Adrenal gland (tissue), 12 donors: ENCODE data around the gene LRRC56. TPM values are rescaled to one million over a fixed set of nuclear protein-coding genes. Genes with fewer than 3 reads are reported as not detected.
"Not testable (repeated sequence)": the region's sequence is repeated elsewhere in the genome, so short reads cannot be mapped to it uniquely, and the experiment has no call there.

ENCODE experiments used
- DNase-seq, 7 donors: peaks; one replicate each; pipeline ENCODE4 v3.0.0-alpha.2; 2019 to 2020
- H3K27ac ChIP-seq, 5 donors: fragments of 200-600 bp; sonication (generic) in 4 of 5; 1 replicate in 3 of 5; 2 replicates in 2 of 5; pipeline versions ENCODE4 v1.5.1 to v1.8.0; 2016 to 2020; ENCODE audit warnings: mild to moderate bottlenecking in 1 of 5
- H3K27me3 ChIP-seq: fragments of 200-600 bp; 2 replicates; pipeline ENCODE4 v1.8.0; 2021
- H3K36me3 ChIP-seq, 2 donors: fragments of 200-600 bp; replicated peaks in 1 of 2; 1 replicate in 1 of 2; 2 replicates in 1 of 2; pipeline versions ENCODE4 v1.5.1 to v1.8.0; 2018 to 2022
- H3K4me1 ChIP-seq, 2 donors: fragments of 200-600 bp; replicated peaks in 1 of 2; 1 replicate in 1 of 2; 2 replicates in 1 of 2; pipeline versions ENCODE4 v1.5.1 to v1.8.0; 2018 to 2021
- H3K4me3 ChIP-seq, 4 donors: fragments of 200-600 bp; sonication (generic) in 3 of 4; one replicate each; pipeline ENCODE4 v1.5.1; 2016 to 2018
- H3K9me3 ChIP-seq, 3 donors: fragments of 200-600 bp; sonication (generic) in 1 of 3; replicated peaks in 1 of 3; 1 replicate in 2 of 3; 2 replicates in 1 of 3; pipeline versions ENCODE4 v1.5.1 to v1.8.0; 2016 to 2021
- POLR2A ChIP-seq, 2 donors: fragments of 450-650 bp; IDR thresholded peaks; one replicate each; pipeline ENCODE4 v1.6.1; 2017; ENCODE audit warnings: antibody characterized with exemption in 2 of 2, mild to moderate bottlenecking in 2 of 2, moderate library complexity in 1 of 2
- WGBS, 4 donors: extraction: QIAGEN DNeasy Blood & Tissue Kit in 2 of 4; methylation state at CpG; one replicate each; pipeline versions ENCODE4 v1.1.5 to v1.1.7; 2013 to 2017; 5-methylcytosine and 5-hydroxymethylcytosine counted together
- intact Hi-C, 2 donors: fragments of 100-400 bp; cut with DNase I; formaldehyde crosslinking; loops; one replicate each; pipeline versions ENCODE4 v1.14.1 to v1.15.0; 2022 to 2023
- polyA plus RNA-seq, 3 donors: library from polyadenylated mRNA; stranded (reverse); fragments of 200-250 nt in 2 of 3; fragments of 350-450 nt in 1 of 3; fragmentation: Illumina TruSeq in 1 of 3; extraction: RNeasy Lipid Tissue Mini Kit (QIAGEN cat#74804) in 1 of 3; gene quantifications; one replicate each; pipeline ENCODE4 v1.2.3, GENCODE V29; 2013 to 2014
- total RNA-seq, 9 donors: library from RNA; depleted of rRNA in 4 of 9; stranded (reverse); fragments of >200 nt in 4 of 9; fragments of 120-200 nt in 1 of 9; fragmentation: NEBNext Ultra II Directional in 1 of 9; extraction: Animal tissue kit (Norgen Biotek cat#: 25700) in 1 of 9; gene quantifications; one replicate each; pipeline versions ENCODE4 v1.1.0 to v1.2.4, GENCODE V29; 2013 to 2023
- TF ChIP-seq, protein P1 (sequence below), 6 experiments: fragments of 450-650 bp in 4 of 6; fragments of 200-600 bp in 2 of 6; sonication (generic) in 1 of 6; IDR thresholded peaks; 1 replicate in 5 of 6; 2 replicates in 1 of 6; pipeline versions ENCODE4 v1.5.1 to v1.8.0; 2016 to 2021; ENCODE audit warnings: antibody characterized with exemption in 6 of 6, mild to moderate bottlenecking in 2 of 6, moderate library complexity in 1 of 6
- donor health status: healthy with polysubstance abuse.
- donor health status: Bipolar disorder and iron deficiency.
- donor health status: DM: yes; HTN: yes; CAD: no.
- donor health status: DM: no; HTN: no; CAD: no.
- donor health status: DM: no; HTN: no; CAD: no.
- donor health status: DM: yes; HTN: yes; CAD: no.

Gene LRRC56
- total and polyA plus RNA-seq, 12 donors, result 0.32 to 4.3 (median 0.96) TPM; not detected in 2

DNA sequence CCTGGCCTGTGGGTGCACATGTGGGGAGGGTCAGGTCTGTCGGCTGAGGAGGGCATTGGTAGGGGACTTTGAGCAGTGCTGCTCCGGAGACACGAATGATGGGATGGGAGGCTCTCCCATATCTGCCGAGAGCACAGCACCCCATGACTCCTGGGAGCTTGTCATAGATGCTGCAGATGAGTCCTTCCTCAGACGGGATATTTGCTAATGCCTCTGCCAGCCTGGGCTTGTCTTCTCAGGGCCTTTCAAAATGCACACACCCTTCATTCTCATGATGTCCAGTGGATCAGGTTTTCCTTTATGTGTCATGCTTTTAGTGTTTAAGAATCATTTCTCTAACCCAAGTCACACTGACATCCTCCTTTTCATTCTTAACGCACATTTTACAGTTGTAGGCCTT lies 22.2 kb upstream of the LRRC56 start:
- Histone ChIP-seq H3K4me1 (peaks cover 0 to 3% of the 10 kb centered on the region in 2 donors), H3K36me3 (no peaks in the 10 kb centered on the region), H3K27ac (no peak overlapping the region), H3K9me3 (no peaks in the 10 kb centered on the region), H3K4me3 (no peak overlapping the region), H3K27me3 (no peaks in the 10 kb centered on the region)
- no peak for TF ChIP-seq POLR2A (IDR thresholded peaks at IDR 0.05)
- TF ChIP-seq, protein P1, sequence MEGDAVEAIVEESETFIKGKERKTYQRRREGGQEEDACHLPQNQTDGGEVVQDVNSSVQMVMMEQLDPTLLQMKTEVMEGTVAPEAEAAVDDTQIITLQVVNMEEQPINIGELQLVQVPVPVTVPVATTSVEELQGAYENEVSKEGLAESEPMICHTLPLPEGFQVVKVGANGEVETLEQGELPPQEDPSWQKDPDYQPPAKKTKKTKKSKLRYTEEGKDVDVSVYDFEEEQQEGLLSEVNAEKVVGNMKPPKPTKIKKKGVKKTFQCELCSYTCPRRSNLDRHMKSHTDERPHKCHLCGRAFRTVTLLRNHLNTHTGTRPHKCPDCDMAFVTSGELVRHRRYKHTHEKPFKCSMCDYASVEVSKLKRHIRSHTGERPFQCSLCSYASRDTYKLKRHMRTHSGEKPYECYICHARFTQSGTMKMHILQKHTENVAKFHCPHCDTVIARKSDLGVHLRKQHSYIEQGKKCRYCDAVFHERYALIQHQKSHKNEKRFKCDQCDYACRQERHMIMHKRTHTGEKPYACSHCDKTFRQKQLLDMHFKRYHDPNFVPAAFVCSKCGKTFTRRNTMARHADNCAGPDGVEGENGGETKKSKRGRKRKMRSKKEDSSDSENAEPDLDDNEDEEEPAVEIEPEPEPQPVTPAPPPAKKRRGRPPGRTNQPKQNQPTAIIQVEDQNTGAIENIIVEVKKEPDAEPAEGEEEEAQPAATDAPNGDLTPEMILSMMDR (IDR thresholded peaks at IDR 0.05), result no peak
- DNase-seq, result no peak
- intact Hi-C loops, result no loop called here
- WGBS, 4 donors, result 92 to 96% (median 95%) methylated on average over 5 to 6 of the region's 6 CpGs

DNA sequence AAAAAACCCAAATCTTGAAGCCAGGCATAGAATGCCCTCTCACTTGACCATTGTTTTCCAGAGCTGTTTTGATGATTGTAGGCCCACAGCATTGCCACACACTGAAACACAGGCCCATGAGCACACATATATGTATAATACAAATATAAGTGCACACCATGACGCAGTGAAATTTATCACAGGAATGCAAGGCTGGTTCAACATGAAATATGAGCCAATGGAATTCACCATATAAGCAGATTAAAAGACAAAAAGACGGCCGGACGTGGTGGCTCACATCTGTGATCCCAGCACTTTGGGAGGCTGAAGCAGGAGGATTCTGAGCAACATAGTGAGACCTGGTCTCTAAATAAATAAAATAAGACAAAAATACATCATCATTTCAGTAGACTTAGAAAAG lies 20.9 kb upstream of the LRRC56 start:
- 94 to 96% (median 95%) methylated on average over 4 of the region's 4 CpGs for WGBS, 4 donors
- DNase-seq, result no peak
- Histone ChIP-seq H3K4me1 (peaks cover 0 to 3% of the 10 kb centered on the region in 2 donors), H3K4me3 (no peak overlapping the region), H3K36me3 (no peaks in the 10 kb centered on the region), H3K27ac (no peak overlapping the region), H3K27me3 (no peaks in the 10 kb centered on the region), H3K9me3 (no peaks in the 10 kb centered on the region)
- intact Hi-C loops, result no loop called here
- no peak for TF ChIP-seq POLR2A (IDR thresholded peaks at IDR 0.05)
- TF ChIP-seq, protein P1 (IDR thresholded peaks at IDR 0.05), result no peak

DNA sequence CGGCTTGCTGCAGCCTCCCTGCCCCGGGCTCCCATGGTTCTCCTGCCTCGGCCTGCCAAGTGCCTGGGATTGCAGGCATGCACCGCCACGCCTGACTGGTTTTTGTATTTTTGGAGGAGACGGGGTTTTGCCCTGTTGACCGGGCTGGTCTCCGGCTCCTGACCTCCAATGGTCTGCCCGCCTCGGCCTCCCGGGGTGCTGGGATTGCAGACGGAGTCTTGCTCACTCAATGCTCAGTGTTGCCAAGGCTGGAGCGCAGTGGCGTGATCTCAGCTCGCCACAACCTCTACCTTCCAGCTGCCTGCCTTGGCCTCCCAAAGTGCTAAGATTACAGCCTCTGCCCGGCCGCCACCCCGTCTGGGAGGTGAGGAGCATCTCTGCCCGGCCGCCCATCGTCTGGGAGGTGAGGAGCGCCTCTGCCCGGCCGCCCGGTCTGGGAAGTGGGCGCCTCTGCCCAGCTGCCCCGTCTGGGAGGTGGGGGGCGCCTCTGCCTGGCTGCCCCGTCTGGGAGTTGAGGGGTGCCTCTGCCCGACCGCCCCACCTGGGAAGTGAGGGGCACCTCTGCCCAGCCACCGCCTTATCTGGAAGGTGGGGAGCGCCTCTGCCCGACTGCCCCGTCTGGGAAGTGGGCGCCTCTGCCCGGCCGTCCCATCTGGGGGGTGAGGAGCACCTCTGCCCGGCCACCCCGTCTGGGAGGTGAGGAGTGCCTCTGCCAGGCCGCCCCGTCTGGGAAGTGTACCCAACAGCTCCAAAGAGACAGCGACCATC lies 20.2 kb upstream of the LRRC56 start:
- H3K4me1 ChIP-seq, H3K27me3 ChIP-seq, H3K4me3 ChIP-seq, intact Hi-C loops, H3K36me3 ChIP-seq, H3K27ac ChIP-seq, H3K9me3 ChIP-seq: not testable (repeated sequence)
- WGBS, 4 donors, result 93 to 97% (median 96%) methylated on average over 13 to 43 of the region's 43 CpGs
- peak in 3 of 7 donors; percentile 8 to 24 (median 21) for DNase-seq

DNA sequence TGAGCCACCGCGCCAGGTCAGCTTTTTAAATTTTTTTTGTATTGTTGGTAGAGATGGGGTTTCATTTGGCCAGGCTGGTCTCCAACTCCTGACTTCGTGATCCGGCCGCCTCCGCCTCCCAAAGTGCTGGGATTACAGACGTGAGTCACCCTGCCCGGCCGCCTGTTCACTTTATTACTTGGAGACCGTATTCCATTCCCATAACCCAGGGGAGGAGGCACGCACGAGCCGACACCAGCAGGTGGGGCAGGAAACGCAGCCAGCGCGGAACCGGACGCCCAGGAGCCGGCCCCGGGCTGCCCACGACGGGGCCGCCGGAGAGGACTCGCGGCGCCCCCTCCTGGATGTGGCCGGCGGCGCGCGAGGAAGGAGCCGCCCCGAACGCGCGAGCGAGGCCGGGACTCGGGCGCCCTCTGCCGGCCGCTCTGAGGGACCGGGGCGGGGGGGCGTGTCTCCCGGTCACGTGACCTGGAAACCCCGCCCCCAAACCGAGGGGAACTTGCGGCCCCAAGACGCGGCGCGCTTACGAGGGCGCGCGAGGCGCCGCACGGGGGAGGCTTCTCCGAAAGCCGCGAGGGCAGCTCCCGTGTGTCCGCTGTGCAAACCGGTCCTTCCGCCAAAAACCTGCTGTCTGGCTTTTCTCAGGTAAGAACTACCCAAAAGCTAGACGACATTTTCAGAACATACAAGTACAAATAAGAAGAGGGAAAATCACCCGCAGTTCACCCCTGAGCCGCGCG lies 18.7 kb upstream of the LRRC56 start:
- DNase-seq, result peak; percentile 84 to 95 (median 93)
- Histone ChIP-seq H3K4me1 (peaks cover 0 to 3% of the 10 kb centered on the region in 2 donors), H3K4me3 (no peak overlapping the region), H3K27ac (peak overlapping the region in 4 of 5 donors; percentile 27 to 71 (median 61)), H3K36me3 (no peaks in the 10 kb centered on the region), H3K9me3 (no peaks in the 10 kb centered on the region), H3K27me3 (no peaks in the 10 kb centered on the region)
- WGBS, 4 donors, result 6 to 19% (median 9%) methylated on average over 37 to 74 of the region's 74 CpGs
- TF ChIP-seq, protein P1 (IDR thresholded peaks at IDR 0.05), result peak; percentile 51 to 100 (median 82)
- peak in 1 of 2 donors; percentile 42 for TF ChIP-seq POLR2A (IDR thresholded peaks at IDR 0.05)
- intact Hi-C loops, result no loop called here
